GM18507 (cell line): ENCODE data around the gene TTC22.
A peak's percentile ranks its signal among the peaks of the same experiment; 100 is the strongest.

Source experiments
- DNase-seq: peaks from one replicate; pipeline ENCODE4 v3.0.0; 2011; ENCODE audit warnings: low read depth; ENCODE audit not compliant: insufficient read length; ENCODE audit errors: extremely low spot score
- FAIRE-seq: peaks from 2 replicates; lab custom pipeline; 2011; peaks lifted over from hg19 to GRCh38; lab: Jason Lieb, UNC

The TTC22 gene

GRCh38 chr1:54835131-54835898 is 34.2 kb upstream of the TTC22 start:
- FAIRE-seq = no peak

DNA sequence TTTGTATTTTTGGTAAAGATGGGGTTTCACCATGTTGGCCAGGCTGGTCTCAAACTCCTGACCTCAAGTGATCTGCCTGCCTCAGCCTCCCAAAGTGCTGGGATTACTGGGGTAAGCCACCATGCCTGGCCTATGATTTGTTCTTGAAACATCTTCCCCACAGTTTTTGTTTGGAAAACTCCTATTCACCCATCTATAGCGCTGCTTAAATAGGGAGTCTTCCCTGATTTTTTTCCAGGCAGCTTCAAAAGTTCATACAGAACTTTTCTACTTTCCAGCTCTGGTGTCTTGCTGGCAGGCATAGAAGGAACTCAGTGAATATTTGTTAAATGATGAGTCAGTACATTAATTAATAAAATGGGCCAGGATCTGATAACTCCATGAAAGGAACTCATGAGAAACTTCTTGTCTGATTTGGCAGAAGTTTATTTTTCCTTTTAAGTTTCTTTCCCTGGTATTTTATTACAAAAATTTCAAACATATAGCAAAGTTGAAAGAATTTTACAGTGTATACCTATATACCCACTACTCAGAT is 33.0 kb upstream of the TTC22 start:
- FAIRE-seq = no peak

More at GRCh38 chr1:54835131-54835898, 34.2 kb upstream of the TTC22 start:
- DNase-seq = no peak

GRCh38 chr1:54833121-54833520 is 32.0 kb upstream of the TTC22 start:
- FAIRE-seq (no peak), DNase-seq (no peak)

More for the DNA sequence above, 33.0 kb upstream of the TTC22 start:
- no peak for DNase-seq

- DNase-seq (no peak), FAIRE-seq (no peak)
Observed at GRCh38 chr1:54826226-54826816, 25.2 kb upstream of the TTC22 start.

DNA sequence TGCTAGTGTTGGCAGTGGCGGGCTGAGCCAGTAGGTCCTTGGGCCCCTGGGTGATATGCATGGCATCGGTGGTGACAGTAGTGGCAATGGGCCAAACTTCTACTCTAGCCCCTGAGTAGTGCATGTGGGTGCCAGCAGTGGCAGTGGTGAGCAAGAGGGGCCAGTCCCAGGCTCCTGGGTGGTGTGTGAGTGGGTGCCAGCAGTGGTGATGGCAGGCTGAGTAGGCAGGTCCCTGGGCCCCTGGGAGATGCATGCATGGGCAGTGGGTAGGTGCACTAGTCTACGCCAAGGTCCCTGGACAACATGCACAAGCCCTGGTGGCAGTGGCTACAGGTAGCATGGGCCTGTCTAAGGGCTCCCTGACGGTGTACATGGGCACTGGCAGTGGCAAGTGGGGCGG is 24.6 kb upstream of the TTC22 start:
- no peak for FAIRE-seq
- no peak for DNase-seq

- FAIRE-seq = no peak
- no peak for DNase-seq
Observed at GRCh38 chr1:54823670-54824069, 22.5 kb upstream of the TTC22 start.

- no peak for DNase-seq
- FAIRE-seq = no peak
Observed at GRCh38 chr1:54819733-54820132, 18.6 kb upstream of the TTC22 start.

DNA sequence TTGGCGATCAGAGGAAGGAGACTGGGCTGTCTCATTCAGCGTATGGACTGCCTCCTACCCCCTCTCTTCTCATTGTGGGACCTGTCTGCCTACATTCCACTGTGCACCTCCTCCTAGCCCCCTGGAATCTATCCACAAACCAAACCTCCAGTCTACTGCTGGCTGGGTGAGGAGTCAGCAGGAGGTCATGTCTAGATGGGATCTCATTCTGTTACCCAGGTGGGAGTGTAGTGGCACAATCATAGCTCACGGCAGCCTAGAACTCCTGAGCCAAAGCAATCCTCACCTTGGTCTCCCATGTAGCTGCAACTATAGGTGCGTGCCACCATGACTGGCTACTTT is 18.0 kb upstream of the TTC22 start:
- no peak for DNase-seq
- no peak for FAIRE-seq

DNA sequence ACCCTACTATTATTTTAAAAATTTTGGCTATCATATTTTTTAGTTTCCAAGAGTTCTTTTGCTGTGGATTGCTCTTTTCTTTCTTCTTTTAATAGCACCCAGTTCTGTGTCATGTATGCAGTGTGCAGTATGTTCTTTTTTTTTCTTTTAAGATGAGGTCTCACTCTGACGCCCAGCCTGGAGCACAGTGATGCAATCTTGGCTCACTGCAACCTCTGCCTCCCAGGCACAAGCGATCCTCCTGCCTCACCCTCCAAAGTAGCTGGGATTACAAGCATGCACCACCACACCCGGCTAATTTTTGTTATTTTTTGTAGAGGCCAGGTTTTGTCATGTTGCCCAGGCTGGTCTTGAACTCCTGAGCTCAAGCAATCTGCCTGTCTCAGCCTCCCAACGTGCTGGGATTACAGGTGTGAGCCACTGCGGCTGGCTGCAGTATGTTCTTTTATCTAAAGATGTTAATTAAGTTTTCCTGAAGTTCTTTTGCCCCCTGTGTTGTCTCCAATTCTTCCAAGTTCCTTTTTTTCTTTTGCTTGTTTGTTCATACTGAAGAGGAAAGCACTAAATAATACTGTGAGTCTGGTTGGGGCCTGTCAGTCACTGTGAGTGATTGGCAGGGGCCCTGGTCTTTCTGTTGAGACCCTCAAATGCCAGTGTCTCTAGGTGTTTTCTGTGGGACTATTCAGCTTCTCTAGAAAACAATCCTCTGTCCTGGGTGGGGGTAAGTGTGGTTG is 17.5 kb upstream of the TTC22 start:
- no peak for DNase-seq
- no peak for FAIRE-seq

DNA sequence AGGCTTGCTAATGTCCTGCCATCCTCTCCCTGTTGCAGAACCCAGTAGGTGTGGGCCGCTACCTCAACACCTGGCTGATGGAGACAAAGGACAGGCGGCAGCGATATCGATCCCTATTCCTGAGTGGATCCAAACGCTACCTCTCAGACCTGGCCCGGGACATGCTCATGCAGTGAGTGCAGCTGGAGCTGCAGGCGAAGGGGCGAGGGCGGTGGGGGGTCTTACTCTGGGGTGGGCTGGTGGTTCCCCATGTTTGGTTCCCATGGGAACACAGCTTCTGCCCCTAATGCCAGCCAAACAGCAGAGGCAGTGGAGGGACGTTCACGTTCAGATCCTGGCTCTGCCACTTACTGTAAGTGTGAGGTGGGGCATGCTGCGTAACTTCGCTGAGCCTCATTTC is 15.8 kb upstream of the TTC22 start:
- no peak for DNase-seq
- no peak for FAIRE-seq

GRCh38 chr1:54816130-54816529 is 15.0 kb upstream of the TTC22 start:
- FAIRE-seq (no peak), DNase-seq (no peak)

GRCh38 chr1:54815086-54815876 is 14.2 kb upstream of the TTC22 start:
- FAIRE-seq (no peak), DNase-seq (no peak)

GRCh38 chr1:54814571-54814970 is 13.4 kb upstream of the TTC22 start:
- no peak for DNase-seq
- FAIRE-seq = no peak

DNA sequence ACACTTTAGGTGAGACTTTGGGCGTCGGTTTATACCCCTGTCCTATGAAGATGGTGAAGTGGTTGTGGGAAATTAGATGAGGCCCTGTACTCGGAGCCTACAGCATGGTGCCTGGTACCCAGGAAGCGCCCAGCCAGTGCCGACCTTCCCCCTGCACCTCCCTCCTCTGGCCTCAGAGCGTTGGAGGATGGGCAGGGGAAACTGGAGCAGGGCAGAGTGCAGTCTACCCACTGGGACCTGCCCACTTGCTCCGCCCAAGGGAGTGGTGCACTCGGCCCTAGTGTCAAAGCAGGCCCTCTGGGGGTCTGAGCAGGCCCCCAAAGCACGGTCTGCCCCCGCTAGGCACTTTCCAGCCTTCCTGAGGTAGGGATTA is 13.0 kb upstream of the TTC22 start:
- no peak for DNase-seq
- FAIRE-seq = no peak

- no peak for FAIRE-seq
- DNase-seq = no peak
Observed at GRCh38 chr1:54813485-54814125, 12.5 kb upstream of the TTC22 start.

DNA sequence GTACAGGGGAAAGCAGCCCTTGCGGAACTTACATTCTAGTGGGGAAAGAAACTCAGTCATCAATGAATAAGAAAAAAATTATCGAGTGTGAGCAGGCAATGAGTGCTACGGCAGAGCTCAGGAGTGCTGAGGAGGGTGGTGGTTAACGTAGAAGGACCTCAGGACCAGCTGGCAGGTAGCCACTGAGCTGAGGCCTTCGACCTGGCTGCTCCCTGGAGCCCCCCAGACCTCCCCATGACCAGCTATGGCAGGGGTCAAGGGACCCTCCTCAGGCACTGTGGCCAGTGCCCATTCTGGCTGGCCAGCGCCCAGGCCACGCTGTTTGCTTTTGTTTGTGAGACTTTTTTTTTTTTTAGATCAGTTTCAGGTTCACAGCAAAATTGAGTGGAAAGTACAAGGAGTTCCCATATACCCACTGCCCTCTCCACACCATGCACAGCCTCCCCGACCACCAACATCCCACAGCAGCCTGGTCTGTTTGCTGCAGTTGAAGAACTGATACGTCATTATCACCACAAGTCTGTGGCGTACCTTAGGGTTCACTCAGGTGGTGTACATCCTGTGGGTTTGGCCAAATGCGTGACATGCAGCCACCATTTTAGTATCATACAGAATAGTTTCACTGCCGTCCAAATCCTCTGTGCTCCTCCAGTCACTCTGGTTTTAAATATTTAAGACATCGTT is 11.8 kb upstream of the TTC22 start:
- DNase-seq (no peak), FAIRE-seq (peak; percentile 73)

- DNase-seq (no peak), FAIRE-seq (no peak)
Observed at GRCh38 chr1:54811739-54812655, 10.9 kb upstream of the TTC22 start.

- FAIRE-seq (no peak), DNase-seq (no peak)
Observed at GRCh38 chr1:54811066-54811465, 9.9 kb upstream of the TTC22 start.
